ENCODE data around the gene MRPL12. TPM values are rescaled to one million over a fixed set of nuclear protein-coding genes. Genes with fewer than 3 reads are reported as not detected.

MRPL12 gene
- total and polyA plus RNA-seq, 12 donors = 24.0 to 159 (median 85.6) TPM

DNA sequence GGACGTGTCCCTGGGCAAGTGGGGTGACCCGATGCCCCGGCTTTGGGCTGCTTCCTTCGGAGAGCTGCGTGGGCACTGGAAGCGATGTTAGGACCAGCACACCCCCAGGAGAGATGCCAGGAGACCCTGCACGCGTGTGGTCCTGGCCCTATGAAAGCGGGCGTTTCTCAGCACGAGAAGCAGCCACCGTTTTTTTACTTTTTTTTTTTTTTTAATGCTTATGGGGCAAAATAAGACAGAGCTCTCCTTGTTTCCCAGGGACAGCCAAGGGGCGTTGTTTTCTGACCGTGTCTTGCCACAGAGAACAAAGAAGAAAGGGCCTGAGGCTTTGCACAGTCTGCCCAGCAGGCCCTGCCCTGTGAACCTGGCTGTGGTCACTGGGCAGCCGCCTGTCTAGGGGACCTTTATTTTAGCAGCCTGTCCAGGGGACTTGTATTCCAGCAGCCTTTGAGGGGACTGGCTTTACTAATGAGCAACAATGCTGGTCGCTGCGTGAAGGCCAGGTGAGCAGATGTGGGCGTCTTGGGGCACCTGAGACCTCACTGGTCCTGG lies 9.9 kb downstream of the MRPL12 start:
- H3K27me3 ChIP-seq = no peaks in the 10 kb centered on the region
- H3K36me3 ChIP-seq (replicated peaks in 1 of 2) = no peaks in the 10 kb centered on the region
- H3K4me3 ChIP-seq = peak overlapping the region in 1 of 4 donors; percentile 91
- no peak for DNase-seq
- peaks cover 15 to 32% of the 10 kb centered on the region in 2 donors for H3K4me1 ChIP-seq (replicated peaks in 1 of 2)
- 36 to 44% (median 40%) methylated on average over 14 to 18 of the region's 18 CpGs for WGBS, 4 donors
- intact Hi-C loops (cut with DNase I) = no loop called here
- no peak overlapping the region for H3K27ac ChIP-seq
- H3K9me3 ChIP-seq (replicated peaks in 1 of 3) = no peaks in the 10 kb centered on the region
- TF ChIP-seq, protein P1, sequence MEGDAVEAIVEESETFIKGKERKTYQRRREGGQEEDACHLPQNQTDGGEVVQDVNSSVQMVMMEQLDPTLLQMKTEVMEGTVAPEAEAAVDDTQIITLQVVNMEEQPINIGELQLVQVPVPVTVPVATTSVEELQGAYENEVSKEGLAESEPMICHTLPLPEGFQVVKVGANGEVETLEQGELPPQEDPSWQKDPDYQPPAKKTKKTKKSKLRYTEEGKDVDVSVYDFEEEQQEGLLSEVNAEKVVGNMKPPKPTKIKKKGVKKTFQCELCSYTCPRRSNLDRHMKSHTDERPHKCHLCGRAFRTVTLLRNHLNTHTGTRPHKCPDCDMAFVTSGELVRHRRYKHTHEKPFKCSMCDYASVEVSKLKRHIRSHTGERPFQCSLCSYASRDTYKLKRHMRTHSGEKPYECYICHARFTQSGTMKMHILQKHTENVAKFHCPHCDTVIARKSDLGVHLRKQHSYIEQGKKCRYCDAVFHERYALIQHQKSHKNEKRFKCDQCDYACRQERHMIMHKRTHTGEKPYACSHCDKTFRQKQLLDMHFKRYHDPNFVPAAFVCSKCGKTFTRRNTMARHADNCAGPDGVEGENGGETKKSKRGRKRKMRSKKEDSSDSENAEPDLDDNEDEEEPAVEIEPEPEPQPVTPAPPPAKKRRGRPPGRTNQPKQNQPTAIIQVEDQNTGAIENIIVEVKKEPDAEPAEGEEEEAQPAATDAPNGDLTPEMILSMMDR (IDR thresholded peaks at IDR 0.05) = no peak
- no peak for TF ChIP-seq POLR2A (IDR thresholded peaks at IDR 0.05)

DNA sequence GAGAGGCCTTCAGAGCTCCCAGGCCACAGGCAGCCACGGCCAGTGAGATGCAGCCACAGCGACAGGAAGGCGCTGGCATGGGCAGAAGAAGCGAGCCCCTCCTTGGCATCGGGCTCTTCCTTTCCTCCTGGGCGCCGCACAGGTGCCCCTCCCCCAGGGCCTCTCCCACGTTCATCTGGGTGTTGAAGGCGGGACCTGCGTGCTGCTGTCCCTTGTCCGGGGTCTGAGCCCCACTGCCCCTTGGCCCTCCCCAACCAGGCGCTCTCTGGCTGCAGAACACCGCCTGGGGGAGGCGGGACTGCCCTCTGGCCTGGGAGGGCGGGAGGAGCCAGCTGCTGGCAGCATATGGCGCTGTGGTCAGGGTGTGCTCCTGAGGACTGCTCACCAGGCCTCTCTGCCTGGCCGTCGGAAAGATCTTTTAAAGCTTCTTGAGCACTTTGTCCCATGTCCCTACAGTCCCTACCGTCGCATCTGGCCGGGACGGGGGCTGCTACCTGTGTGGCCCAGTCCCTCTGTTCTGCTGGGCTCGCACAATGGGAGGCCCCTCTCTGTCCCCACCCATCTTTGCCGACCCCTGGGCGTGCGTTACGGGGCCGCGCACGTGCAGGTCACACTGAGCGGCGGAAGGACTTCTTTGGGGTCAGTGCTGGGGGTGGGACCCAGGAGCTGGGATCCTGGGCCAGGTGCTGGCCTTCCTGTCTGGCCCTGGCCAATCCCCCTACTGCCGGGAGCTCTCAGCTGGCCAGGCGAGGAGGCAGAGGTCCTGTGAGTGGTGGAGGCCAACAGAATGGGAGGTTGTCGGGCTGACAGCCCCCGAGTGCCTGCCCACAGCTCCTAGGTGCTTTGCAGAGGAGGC lies 10.6 kb downstream of the MRPL12 start:
- H3K27me3 ChIP-seq = no peaks in the 10 kb centered on the region
- no peak for DNase-seq
- WGBS, 4 donors = 73 to 81% (median 76%) methylated on average over 15 to 36 of the region's 36 CpGs
- H3K4me1 ChIP-seq (replicated peaks in 1 of 2) = peaks cover 15 to 32% of the 10 kb centered on the region in 2 donors
- no peaks in the 10 kb centered on the region for H3K36me3 ChIP-seq (replicated peaks in 1 of 2)
- intact Hi-C loops (cut with DNase I) = no loop called here
- TF ChIP-seq, protein P1 (IDR thresholded peaks at IDR 0.05) = no peak
- no peak for TF ChIP-seq POLR2A (IDR thresholded peaks at IDR 0.05)
- no peaks in the 10 kb centered on the region for H3K9me3 ChIP-seq (replicated peaks in 1 of 3)
- H3K27ac ChIP-seq = no peak overlapping the region
- H3K4me3 ChIP-seq = no peak overlapping the region

DNA sequence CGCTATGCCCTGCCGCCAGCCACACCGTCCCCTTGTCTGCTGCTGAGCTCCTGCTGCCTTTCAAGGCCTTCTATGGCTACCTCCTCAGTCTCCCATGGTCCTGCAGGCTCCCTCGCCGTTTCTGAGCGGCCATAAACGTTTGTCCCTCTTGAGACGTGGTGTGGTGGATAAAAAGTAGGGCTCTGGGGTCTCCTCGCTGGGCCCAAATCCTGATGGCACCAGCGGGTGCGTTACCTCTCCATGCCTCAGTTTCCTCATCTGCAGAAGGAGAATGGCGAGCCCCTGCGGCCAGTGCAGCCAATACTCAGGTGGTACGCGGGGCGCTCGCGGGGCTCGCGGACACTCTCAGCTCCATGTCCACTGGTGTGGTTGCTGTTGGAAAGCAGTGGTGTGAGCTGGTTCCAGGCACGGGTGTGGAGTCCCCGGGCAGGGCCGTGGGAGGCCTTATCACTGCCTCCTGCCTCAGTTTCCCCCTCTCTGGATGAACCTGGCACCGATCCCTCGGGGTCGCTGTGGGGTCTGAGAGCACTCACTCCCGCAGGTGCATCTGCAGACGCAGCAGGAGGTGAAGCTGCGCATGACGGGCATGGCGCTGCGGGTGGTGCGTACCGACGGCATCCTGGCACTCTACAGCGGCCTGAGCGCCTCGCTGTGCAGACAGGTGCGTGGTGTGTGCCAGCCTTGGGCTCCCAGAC lies 11.4 kb downstream of the MRPL12 start:
- 92 to 96% (median 95%) methylated on average over 21 to 39 of the region's 39 CpGs for WGBS, 4 donors
- peaks cover 15 to 32% of the 10 kb centered on the region in 2 donors for H3K4me1 ChIP-seq (replicated peaks in 1 of 2)

More for the DNA sequence above, 11.4 kb downstream of the MRPL12 start:
- Histone ChIP-seq H3K36me3 (replicated peaks in 1 of 2) (no peaks in the 10 kb centered on the region), H3K27ac (no peak overlapping the region), H3K9me3 (replicated peaks in 1 of 3) (no peaks in the 10 kb centered on the region), H3K27me3 (no peaks in the 10 kb centered on the region), H3K4me3 (no peak overlapping the region)
- TF ChIP-seq POLR2A (IDR thresholded peaks at IDR 0.05) = no peak
- TF ChIP-seq, protein P1 (IDR thresholded peaks at IDR 0.05) = no peak
- intact Hi-C loops (cut with DNase I) = no loop called here
- DNase-seq = peak in 1 of 7 donors; percentile 19
